SK-N-MC (cell line): Measurements from ENCODE around the gene RHOBTB1.

Experiments
- EZH2 ChIP-seq: fragments of 200-600 bp; sonication (generic); IDR thresholded peaks from one replicate; pipeline ENCODE4 v1.6.1; 2017; ENCODE audit warnings: antibody characterized with exemption
- POLR2AphosphoS5 ChIP-seq: IDR thresholded peaks from 2 replicates; pipeline ENCODE4 v1.6.1; 2012; ENCODE audit warnings: mild to moderate bottlenecking, low read depth, low read length, borderline replicate concordance

DNA sequence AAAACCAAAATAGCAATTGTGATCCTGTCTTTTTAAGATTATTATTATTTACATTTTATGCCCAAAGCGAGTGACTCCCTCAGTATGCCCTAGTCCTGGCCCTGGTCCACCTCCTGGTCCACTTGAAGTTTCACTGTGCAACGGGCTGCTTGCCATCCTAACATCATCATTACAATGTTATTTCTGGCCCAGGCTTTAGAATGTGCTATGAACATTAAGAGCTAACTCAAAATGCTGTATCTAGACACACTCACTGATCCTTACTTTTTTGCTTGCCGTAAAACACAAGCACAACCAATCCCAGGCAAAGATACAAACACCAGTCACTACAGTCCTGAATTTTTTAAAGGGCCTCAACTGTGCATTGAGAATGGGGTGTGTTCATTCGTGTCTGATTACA is 38.4 kb downstream of the RHOBTB1 start:
- TF ChIP-seq POLR2AphosphoS5, result no peak
- TF ChIP-seq EZH2, result no peak
